Measurements from ENCODE around the gene OTUB2.

The OTUB2 gene

GRCh38 chr14:94058674-94059138 lies 32.6 kb downstream of the OTUB2 start:
- ATAC-seq = no peak
- TF ChIP-seq PPARA (CRISPR knock-in tag; IDR thresholded peaks at IDR 0.05; ENCODE audit: borderline replicate concordance) (no peak), RARB (CRISPR knock-in tag; IDR thresholded peaks at IDR 0.05) (no peak), POU6F1 (CRISPR knock-in tag; IDR thresholded peaks at IDR 0.05; ENCODE audit: borderline replicate concordance, low read depth) (no peak), ISL1 (CRISPR knock-in tag; IDR thresholded peaks at IDR 0.05) (no peak), TOX (CRISPR knock-in tag; IDR thresholded peaks at IDR 0.05; ENCODE audit: borderline replicate concordance) (no peak), ESRRG (CRISPR knock-in tag; IDR thresholded peaks at IDR 0.05) (no peak)

GRCh38 chr14:94059998-94060397 lies 33.9 kb downstream of the OTUB2 start:
- TF ChIP-seq SNAI2 (CRISPR knock-in tag; IDR thresholded peaks at IDR 0.05) (no peak), PATZ1 (CRISPR knock-in tag; IDR thresholded peaks at IDR 0.05; ENCODE audit: borderline replicate concordance) (no peak), ZFP3 (CRISPR knock-in tag; IDR thresholded peaks at IDR 0.05) (no peak), CSDC2 (CRISPR knock-in tag; IDR thresholded peaks at IDR 0.05) (no peak), ARNTL (CRISPR knock-in tag; IDR thresholded peaks at IDR 0.05; ENCODE audit: borderline replicate concordance, low read depth) (no peak), ZNF8 (CRISPR knock-in tag; IDR thresholded peaks at IDR 0.05) (no peak), TOX (CRISPR knock-in tag; IDR thresholded peaks at IDR 0.05; ENCODE audit: borderline replicate concordance) (no peak), PPARA (CRISPR knock-in tag; IDR thresholded peaks at IDR 0.05; ENCODE audit: borderline replicate concordance) (no peak), CREB5 (CRISPR knock-in tag; IDR thresholded peaks at IDR 0.05; ENCODE audit: low read depth) (no peak), ZFP30 (CRISPR knock-in tag; IDR thresholded peaks at IDR 0.05) (no peak), ZC3H10 (CRISPR knock-in tag; IDR thresholded peaks at IDR 0.05) (no peak), BACH2 (CRISPR knock-in tag; IDR thresholded peaks at IDR 0.05; ENCODE audit: borderline replicate concordance) (no peak), RARB (CRISPR knock-in tag; IDR thresholded peaks at IDR 0.05) (no peak), ESRRG (CRISPR knock-in tag; IDR thresholded peaks at IDR 0.05) (no peak), CSRNP3 (CRISPR knock-in tag; IDR thresholded peaks at IDR 0.05) (no peak), GLIS3 (CRISPR knock-in tag; IDR thresholded peaks at IDR 0.05) (no peak), POU6F1 (CRISPR knock-in tag; IDR thresholded peaks at IDR 0.05; ENCODE audit: borderline replicate concordance, low read depth) (no peak), ISL1 (CRISPR knock-in tag; IDR thresholded peaks at IDR 0.05) (no peak), ZNF565 (CRISPR knock-in tag; conservative IDR thresholded peaks at IDR 0.05; ENCODE audit: low read depth) (no peak)
- ATAC-seq = no peak

GRCh38 chr14:94062344-94062940 lies 36.3 kb downstream of the OTUB2 start:
- ATAC-seq = no peak
- TF ChIP-seq ISL1 (CRISPR knock-in tag; IDR thresholded peaks at IDR 0.05) (no peak), BACH2 (CRISPR knock-in tag; IDR thresholded peaks at IDR 0.05; ENCODE audit: borderline replicate concordance) (no peak), ZC3H10 (CRISPR knock-in tag; IDR thresholded peaks at IDR 0.05) (no peak), ESRRG (CRISPR knock-in tag; IDR thresholded peaks at IDR 0.05) (no peak), CSDC2 (CRISPR knock-in tag; IDR thresholded peaks at IDR 0.05) (no peak), TCF4 (CRISPR knock-in tag; IDR thresholded peaks at IDR 0.05; ENCODE audit: borderline replicate concordance) (no peak), OSR1 (CRISPR knock-in tag; IDR thresholded peaks at IDR 0.05) (no peak), GLIS3 (CRISPR knock-in tag; IDR thresholded peaks at IDR 0.05) (no peak), CSRNP3 (CRISPR knock-in tag; IDR thresholded peaks at IDR 0.05) (no peak), ZNF565 (CRISPR knock-in tag; conservative IDR thresholded peaks at IDR 0.05; ENCODE audit: low read depth) (no peak), SNAI2 (CRISPR knock-in tag; IDR thresholded peaks at IDR 0.05) (no peak), TSHZ2 (CRISPR knock-in tag; IDR thresholded peaks at IDR 0.05) (no peak), PATZ1 (CRISPR knock-in tag; IDR thresholded peaks at IDR 0.05; ENCODE audit: borderline replicate concordance) (no peak)
